Ovary (tissue), 9 donors: ENCODE data around the gene DHFR. TPM values are rescaled to one million over a fixed set of nuclear protein-coding genes. Genes with fewer than 3 reads are reported as not detected.

ENCODE experiments used
- DNase-seq, 5 donors: peaks; one replicate each; pipeline ENCODE4 v3.0.0-alpha.2; 2019 to 2020
- H3K27ac ChIP-seq, 2 donors: fragments of 200-600 bp; one replicate each; pipeline versions ENCODE4 v1.5.1 to v1.8.0; 2019 to 2022
- H3K27me3 ChIP-seq: fragments of 200-600 bp; one replicate; pipeline ENCODE4 v1.8.0; 2022
- H3K36me3 ChIP-seq: fragments of 200-600 bp; sonication (generic); one replicate; pipeline ENCODE4 v1.5.1; 2019
- H3K4me1 ChIP-seq: one replicate; pipeline ENCODE4 v1.8.1; 2013; ENCODE audit warnings: mild to moderate bottlenecking, moderate library complexity; ENCODE audit not compliant: insufficient read depth
- H3K4me3 ChIP-seq: fragments of 200-600 bp; sonication (generic); one replicate; pipeline ENCODE4 v1.5.1; 2017
- H3K9me3 ChIP-seq, 2 donors: fragments of 200-600 bp in 1 of 2; sonication (generic) in 1 of 2; one replicate each; pipeline versions ENCODE4 v1.5.1 to v1.8.1; 2013 to 2019; ENCODE audit warnings: mild to moderate bottlenecking in 1 of 2, moderate library complexity in 1 of 2
- EP300 ChIP-seq: sonication (generic); formaldehyde crosslinking; IDR thresholded peaks from one replicate; pipeline ENCODE4 v1.6.1; 2017; ENCODE audit warnings: antibody characterized with exemption
- POLR2A ChIP-seq: fragments of 450-650 bp; IDR thresholded peaks from one replicate; pipeline ENCODE4 v1.6.1; 2017; ENCODE audit warnings: antibody characterized with exemption, mild to moderate bottlenecking, moderate library complexity
- WGBS, 3 donors: extraction: QIAGEN DNeasy Blood & Tissue Kit in 1 of 3; methylation state at CpG; one replicate each; pipeline versions ENCODE4 v1.1.5 to v1.1.7; 2013 to 2017; 5-methylcytosine and 5-hydroxymethylcytosine counted together
- intact Hi-C, 4 donors: fragments of 100-400 bp; cut with DNase I; formaldehyde crosslinking; loops; one replicate each; pipeline versions ENCODE4 v1.11.0 to v1.15.1; 2022 to 2023
- polyA plus RNA-seq, 2 donors: library from polyadenylated mRNA; stranded (reverse); fragments of 200-250 nt in 1 of 2; fragments of 350-450 nt in 1 of 2; fragmentation: Illumina TruSeq in 1 of 2; extraction: RNeasy Lipid Tissue Mini Kit (QIAGEN cat#74804) in 1 of 2; gene quantifications; one replicate each; pipeline ENCODE4 v1.2.3, GENCODE V29; 2013 to 2014
- total RNA-seq, 7 donors: library from RNA; depleted of rRNA in 2 of 7; stranded (reverse); fragments of >200 nt in 2 of 7; fragmentation: NEBNext Ultra II Directional in 3 of 7; extraction: Animal tissue kit (Norgen Biotek cat#: 25700) in 3 of 7; gene quantifications; one replicate each; pipeline versions ENCODE4 v1.1.0 to v1.2.4, GENCODE V29; 2016 to 2023
- TF ChIP-seq, protein P1 (sequence below), 3 donors: fragments of 450-650 bp in 2 of 3; fragments of 200-600 bp in 1 of 3; IDR thresholded peaks; one replicate each; pipeline versions ENCODE4 v1.5.1 to v1.8.0; 2016 to 2022; ENCODE audit warnings: antibody characterized with exemption in 3 of 3, mild to moderate bottlenecking in 1 of 3
- donor health status: DM: no; HTN: no; CAD: no; lungs with moderate emphysema.
- donor health status: DM: no; HTN: no; CAD: no.
- donor health status: Bipolar disorder and iron deficiency.
- donor health status: DM: yes; HTN: yes; CAD: no.
- donor health status: DM: no; HTN: no; CAD: no.
- donor health status: DM: yes; HTN: yes; CAD: no.

The DHFR gene
- total and polyA plus RNA-seq, 9 donors, result 2.4 to 17.5 (median 8.6) TPM

GRCh38 chr5:80701597-80701996 is 46.8 kb upstream of the DHFR start:
- WGBS, 3 donors, result 2 to 18% (median 6%) methylated on average over 1 of the region's 1 CpG
- Histone ChIP-seq H3K9me3 (no peaks in the 10 kb centered on the region), H3K4me1 (peaks cover 3% of the 10 kb centered on the region), H3K4me3 (no peak overlapping the region), H3K27me3 (no peaks in the 10 kb centered on the region), H3K36me3 (no peaks in the 10 kb centered on the region), H3K27ac (no peak overlapping the region)
- TF ChIP-seq POLR2A, result no peak
- intact Hi-C loops, result no loop called here
- no peak for DNase-seq

- 78 to 89% (median 78%) methylated on average over 5 of the region's 5 CpGs for WGBS, 3 donors
- no peak for TF ChIP-seq POLR2A
- TF ChIP-seq, protein P1, sequence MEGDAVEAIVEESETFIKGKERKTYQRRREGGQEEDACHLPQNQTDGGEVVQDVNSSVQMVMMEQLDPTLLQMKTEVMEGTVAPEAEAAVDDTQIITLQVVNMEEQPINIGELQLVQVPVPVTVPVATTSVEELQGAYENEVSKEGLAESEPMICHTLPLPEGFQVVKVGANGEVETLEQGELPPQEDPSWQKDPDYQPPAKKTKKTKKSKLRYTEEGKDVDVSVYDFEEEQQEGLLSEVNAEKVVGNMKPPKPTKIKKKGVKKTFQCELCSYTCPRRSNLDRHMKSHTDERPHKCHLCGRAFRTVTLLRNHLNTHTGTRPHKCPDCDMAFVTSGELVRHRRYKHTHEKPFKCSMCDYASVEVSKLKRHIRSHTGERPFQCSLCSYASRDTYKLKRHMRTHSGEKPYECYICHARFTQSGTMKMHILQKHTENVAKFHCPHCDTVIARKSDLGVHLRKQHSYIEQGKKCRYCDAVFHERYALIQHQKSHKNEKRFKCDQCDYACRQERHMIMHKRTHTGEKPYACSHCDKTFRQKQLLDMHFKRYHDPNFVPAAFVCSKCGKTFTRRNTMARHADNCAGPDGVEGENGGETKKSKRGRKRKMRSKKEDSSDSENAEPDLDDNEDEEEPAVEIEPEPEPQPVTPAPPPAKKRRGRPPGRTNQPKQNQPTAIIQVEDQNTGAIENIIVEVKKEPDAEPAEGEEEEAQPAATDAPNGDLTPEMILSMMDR (IDR thresholded peaks at IDR 0.05), result no peak
- TF ChIP-seq EP300, result no peak
- Histone ChIP-seq H3K9me3 (no peaks in the 10 kb centered on the region), H3K4me3 (no peak overlapping the region), H3K36me3 (no peaks in the 10 kb centered on the region), H3K27ac (no peak overlapping the region), H3K27me3 (no peaks in the 10 kb centered on the region), H3K4me1 (peaks cover under 1% of the 10 kb centered on the region)
- intact Hi-C loops, result loop anchor here in 1 of 4 donors (10.0 kb wide), 1 partner anchor 466 kb away; no protein-coding TSS in a partner anchor
- DNase-seq, result no peak
These were observed 43.6 kb upstream of the DHFR start for GRCh38 chr5:80698369-80698768.

DNA sequence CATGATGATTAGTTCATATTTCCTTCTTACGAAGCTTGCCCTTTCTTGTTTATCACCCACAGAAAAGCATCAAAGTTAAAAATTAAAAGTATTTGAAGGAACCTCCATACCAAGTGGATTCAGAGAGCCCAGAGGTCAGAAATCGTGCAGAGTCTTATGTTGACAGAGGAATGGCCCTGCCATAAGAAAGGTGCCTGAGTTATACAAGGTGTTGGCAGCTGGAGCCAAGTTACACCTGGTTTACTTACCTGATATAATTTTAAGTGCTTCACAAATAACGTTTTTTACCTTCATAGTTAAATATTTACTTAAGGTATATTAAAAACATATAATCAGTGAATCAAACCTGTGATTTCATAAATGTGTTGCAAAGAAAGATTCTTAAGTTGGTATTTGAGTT is 42.3 kb upstream of the DHFR start:
- no peaks in the 10 kb centered on the region for H3K9me3 ChIP-seq

DNA sequence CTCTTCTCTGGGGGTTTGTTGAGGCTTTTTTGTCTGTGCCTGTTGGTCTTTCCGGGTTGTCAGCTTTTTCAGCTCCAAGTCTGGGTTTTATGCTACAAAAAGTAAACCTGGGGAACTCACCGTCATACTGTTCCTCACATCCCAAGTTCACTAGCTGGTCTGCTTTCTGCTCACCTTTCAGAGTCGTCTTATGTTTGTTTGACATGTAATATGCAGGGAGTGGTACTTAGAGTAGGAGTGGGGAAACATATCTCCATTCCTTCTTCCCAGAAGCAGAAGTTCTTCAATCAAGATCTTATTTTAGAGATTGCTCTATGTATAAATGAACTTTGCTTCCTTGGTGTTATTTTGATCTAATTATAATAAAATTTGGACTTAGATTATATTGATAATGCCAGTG is 41.7 kb upstream of the DHFR start:
- Histone ChIP-seq H3K9me3 (no peaks in the 10 kb centered on the region), H3K4me1 (no peaks in the 10 kb centered on the region), H3K27me3 (no peaks in the 10 kb centered on the region), H3K36me3 (no peaks in the 10 kb centered on the region), H3K4me3 (no peak overlapping the region), H3K27ac (no peak overlapping the region)
- DNase-seq, result no peak
- TF ChIP-seq POLR2A, result no peak
- 90 to 99% (median 91%) methylated on average over 3 of the region's 3 CpGs for WGBS, 3 donors
- intact Hi-C loops, result loop anchor here in 1 of 4 donors (10.0 kb wide), 1 partner anchor 468 kb away; no protein-coding TSS in a partner anchor

More for the DNA sequence above, 42.3 kb upstream of the DHFR start:
- intact Hi-C loops, result loop anchor here in 1 of 4 donors (10.0 kb wide), 1 partner anchor 468 kb away; no protein-coding TSS in a partner anchor
- Histone ChIP-seq H3K27ac (no peak overlapping the region), H3K36me3 (no peaks in the 10 kb centered on the region), H3K4me3 (no peak overlapping the region), H3K4me1 (no peaks in the 10 kb centered on the region), H3K27me3 (no peaks in the 10 kb centered on the region)
- no peak for DNase-seq
- TF ChIP-seq POLR2A, result no peak
- TF ChIP-seq EP300, result no peak
- TF ChIP-seq, protein P1 (IDR thresholded peaks at IDR 0.05), result no peak
- WGBS, 3 donors, result 77 to 86% (median 81%) methylated on average over 3 of the region's 3 CpGs

DNA sequence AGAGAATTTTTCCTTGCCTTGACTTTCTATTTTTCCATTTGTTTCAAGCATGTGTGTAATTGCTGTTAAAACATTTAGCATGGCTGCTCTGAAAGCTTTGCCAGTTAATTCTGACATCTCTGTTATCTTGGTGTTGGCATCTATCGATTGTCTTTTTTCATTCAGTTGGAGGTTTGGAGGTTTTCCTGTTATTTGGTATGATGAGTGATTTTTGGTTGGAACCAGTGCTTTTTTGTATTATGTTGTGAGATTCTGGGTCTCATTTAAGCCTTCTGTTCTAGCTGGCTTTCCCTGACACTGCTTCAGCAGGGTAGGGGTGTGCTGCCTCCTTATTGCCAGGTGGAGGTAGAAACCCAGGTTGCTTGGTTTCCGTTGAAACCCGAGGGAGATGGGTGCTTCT is 40.9 kb upstream of the DHFR start:
- TF ChIP-seq POLR2A, result no peak
- no peak for TF ChIP-seq EP300
- TF ChIP-seq, protein P1 (IDR thresholded peaks at IDR 0.05), result no peak
- intact Hi-C loops, result loop anchor here in 1 of 4 donors (10.0 kb wide), 1 partner anchor 469 kb away; no protein-coding TSS in a partner anchor
- WGBS, 3 donors, result 85 to 97% (median 96%) methylated on average over 3 of the region's 3 CpGs
- no peak overlapping the region for H3K27ac ChIP-seq
- no peaks in the 10 kb centered on the region for H3K9me3 ChIP-seq
- H3K4me3 ChIP-seq, result no peak overlapping the region
- no peaks in the 10 kb centered on the region for H3K4me1 ChIP-seq
- no peak for DNase-seq
- no peaks in the 10 kb centered on the region for H3K27me3 ChIP-seq
- no peaks in the 10 kb centered on the region for H3K36me3 ChIP-seq
